IMR-90 (cell line): ENCODE results near the gene NKD1. TPM values are rescaled to one million over a fixed set of nuclear protein-coding genes. Genes with fewer than 3 reads are reported as not detected.
"Not testable (repeated sequence)": the region's sequence is repeated elsewhere in the genome, so short reads cannot be mapped to it uniquely, and the experiment has no call there.

Experiments
- ATAC-seq: fragments of 200-7000 bp; cut with Tn5 transposase; 2 replicates; pipeline ENCODE4 v1.9.1; 2020; ENCODE audit warnings: low read depth, mild to moderate bottlenecking, moderate library complexity
- BruUV-seq: library from RNA; stranded (reverse); fragments of 400-500 nt; replicated peaks from 2 replicates; lab custom pipeline; 2021; lab: Mats Ljungman, UMichigan
- CTCF ChIA-PET: fragments of 300-600 bp; formaldehyde crosslinking; extraction: SDS; loops from one replicate; lab custom pipeline; 2021; ENCODE audit warnings: antibody characterized with exemption; lab: Yijun Ruan, JAX
- POLR2A ChIA-PET: fragments of 300-600 bp; sonication (Branson Sonifier 250); formaldehyde crosslinking; loops from one replicate; lab custom pipeline; 2022; ENCODE audit warnings: antibody characterized with exemption; ENCODE audit not compliant: unreplicated experiment; lab: Charles Lee
- DNase-seq: peaks from one replicate; pipeline ENCODE4 v3.0.0; 2013
- H2AFZ ChIP-seq: replicated peaks from 2 replicates; pipeline ENCODE3; 2013; ENCODE audit warnings: low read length, mild to moderate bottlenecking; ENCODE audit not compliant: poor library complexity
- H2AK5ac ChIP-seq: 2 replicates; pipeline ENCODE4 v1.6.1; 2013; ENCODE audit warnings: low read depth, low read length, inconsistent platforms
- H2AK9ac ChIP-seq: replicated peaks from 2 replicates; pipeline ENCODE3; 2013; ENCODE audit warnings: mild to moderate bottlenecking, low read depth, low read length, moderate library complexity; ENCODE audit not compliant: poor library complexity
- H2BK120ac ChIP-seq: 2 replicates; pipeline ENCODE4 v1.6.1; 2013; ENCODE audit warnings: low read depth, low read length, inconsistent platforms
- H2BK15ac ChIP-seq: 3 replicates; pipeline ENCODE4 v1.6.1; 2013; ENCODE audit warnings: low read depth, low read length, inconsistent platforms
- H2BK20ac ChIP-seq: 2 replicates; pipeline ENCODE4 v1.6.1; 2013; ENCODE audit warnings: low read depth, mild to moderate bottlenecking, inconsistent platforms, low read length, moderate library complexity
- H2BK5ac ChIP-seq: 2 replicates; pipeline ENCODE4 v1.6.1; 2013; ENCODE audit warnings: mild to moderate bottlenecking, low read depth, low read length, inconsistent platforms; ENCODE audit not compliant: poor library complexity, severe bottlenecking
- H3K14ac ChIP-seq: replicated peaks from 2 replicates; pipeline ENCODE4 v1.6.1; 2013; ENCODE audit warnings: low read depth, low read length, inconsistent platforms
- H3K18ac ChIP-seq: 2 replicates; pipeline ENCODE4 v1.6.1; 2013; ENCODE audit warnings: low read depth, low read length, control low read depth
- H3K23ac ChIP-seq: 2 replicates; pipeline ENCODE4 v1.6.1; 2013; ENCODE audit warnings: low read depth, low read length, inconsistent platforms
- H3K27ac ChIP-seq: 2 replicates; pipeline ENCODE4 v1.5.1; 2013; ENCODE audit warnings: mild to moderate bottlenecking, control low read depth, low read length; ENCODE audit not compliant: insufficient read depth
- H3K27me3 ChIP-seq: 2 replicates; pipeline ENCODE4 v1.6.1; 2013; ENCODE audit warnings: low read length; ENCODE audit not compliant: control insufficient read depth, insufficient read depth
- H3K36me3 ChIP-seq: 2 replicates; pipeline ENCODE4 v1.6.1; 2013; ENCODE audit warnings: low read length, mixed read lengths; ENCODE audit not compliant: control insufficient read depth, insufficient read depth
- H3K4ac ChIP-seq: 2 replicates; pipeline ENCODE4 v1.6.1; 2013; ENCODE audit warnings: low read depth, low read length, inconsistent platforms
- H3K4me1 ChIP-seq: 2 replicates; pipeline ENCODE4 v1.6.1; 2013; ENCODE audit warnings: low read length, mixed read lengths; ENCODE audit not compliant: control insufficient read depth, insufficient read depth
- H3K4me2 ChIP-seq: 2 replicates; pipeline ENCODE4 v1.6.1; 2013; ENCODE audit warnings: low read depth, mild to moderate bottlenecking, control low read depth, low read length, moderate library complexity
- H3K4me3 ChIP-seq: 2 replicates; pipeline ENCODE4 v1.5.1; 2013; ENCODE audit warnings: low read depth, mild to moderate bottlenecking, control low read depth, low read length, moderate library complexity; ENCODE audit not compliant: insufficient read depth
- H3K56ac ChIP-seq: 2 replicates; pipeline ENCODE4 v1.6.1; 2013; ENCODE audit warnings: low read length, inconsistent platforms; ENCODE audit not compliant: insufficient read depth; ENCODE audit errors: extremely low read depth
- H3K79me1 ChIP-seq, 2 experiments: 2 replicates each; pipeline ENCODE4 v1.6.1; 2013; ENCODE audit warnings: low read length in 2 of 2, inconsistent platforms in 1 of 2, low read depth in 1 of 2
- H3K9ac ChIP-seq: 2 replicates; pipeline ENCODE4 v1.6.1; 2013; ENCODE audit warnings: low read depth, low read length, control low read depth
- H3K9me1 ChIP-seq: 2 replicates; pipeline ENCODE4 v1.6.1; 2013; ENCODE audit warnings: low read length, inconsistent platforms; ENCODE audit not compliant: insufficient read depth
- H3K9me3 ChIP-seq: 2 replicates; pipeline ENCODE4 v1.6.1; 2013; ENCODE audit warnings: low read length; ENCODE audit not compliant: control insufficient read depth, insufficient read depth
- H4K20me1 ChIP-seq: 2 replicates; pipeline ENCODE4 v1.6.1; 2013; ENCODE audit warnings: low read length, inconsistent platforms; ENCODE audit not compliant: insufficient read depth
- H4K5ac ChIP-seq: 2 replicates; pipeline ENCODE4 v1.6.1; 2013; ENCODE audit warnings: mild to moderate bottlenecking, low read depth, low read length, control low read depth
- H4K8ac ChIP-seq, 2 experiments: 2 replicates each; pipeline ENCODE4 v1.6.1; 2013; ENCODE audit warnings: low read depth in 2 of 2, low read length in 2 of 2, control low read depth in 1 of 2, inconsistent platforms in 1 of 2
- H4K91ac ChIP-seq: 2 replicates; pipeline ENCODE4 v1.6.1; 2013; ENCODE audit warnings: low read depth, low read length, inconsistent platforms; ENCODE audit not compliant: insufficient read depth
- WGBS, 2 experiments: methylation state at CpG; one replicate each; pipeline versions ENCODE4 v1.1.5 to v1.1.7; 2013; ENCODE audit warnings: missing lambda C conversion rate in 2 of 2; ENCODE audit not compliant: insufficient read length in 1 of 2; ENCODE audit errors: extremely low coverage in 2 of 2; 5-methylcytosine and 5-hydroxymethylcytosine counted together
- dilution Hi-C: fragments of 300-500 bp; cut with HindIII; formaldehyde crosslinking; loops from one replicate; pipeline ENCODE4 v1.14.3; 2018; ENCODE audit warnings: low sequenced_read_pairs; ENCODE audit not compliant: unreplicated experiment
- in situ Hi-C: fragments of 300-500 bp; cut with MboI; formaldehyde crosslinking; loops from 3 replicates; pipeline ENCODE4 v1.14.3; 2019; ENCODE audit warnings: low sequenced_read_pairs, inconsistent platforms, mixed read lengths
- intact Hi-C: fragments of 100-400 bp; cut with micrococcal nuclease; formaldehyde crosslinking; loops from 2 replicates; pipeline ENCODE4 v1.10.0; 2022
- polyA plus RNA-seq, 3 experiments: library from polyadenylated mRNA; depleted of rRNA; stranded (reverse); fragments of >200 nt; gene quantifications; 2 replicates each; pipeline ENCODE4 v1.2.3, GENCODE V29; 2012; ENCODE audit warnings: low replicate concordance in 1 of 3
- total RNA-seq: library from RNA; depleted of rRNA; stranded (reverse); fragments of >200 nt; gene quantifications from 2 replicates; pipeline ENCODE4 v1.2.3, GENCODE V29; 2012

The NKD1 gene
- total and polyA plus RNA-seq, 2 of the 4 experiments (the other 2 are of a cell fraction) = not detected

GRCh38 chr16:50536258-50536645 is 11.9 kb upstream of the NKD1 start:
- intact Hi-C loops, H3K4me3 ChIP-seq, H3K18ac ChIP-seq, DNase-seq, H4K91ac ChIP-seq, H3K79me1 ChIP-seq, H2BK15ac ChIP-seq, H3K9ac ChIP-seq, H2BK20ac ChIP-seq, H3K27ac ChIP-seq, in situ Hi-C loops, H2BK120ac ChIP-seq, H3K14ac ChIP-seq, H3K27me3 ChIP-seq, H3K4me1 ChIP-seq, BruUV-seq, POLR2A ChIA-PET, H2AK9ac ChIP-seq, H3K4ac ChIP-seq, H3K9me1 ChIP-seq, H4K5ac ChIP-seq, dilution Hi-C loops, H3K23ac ChIP-seq, H3K4me2 ChIP-seq, H4K20me1 ChIP-seq, ATAC-seq, H3K9me3 ChIP-seq, H4K8ac ChIP-seq, H3K56ac ChIP-seq, H2AK5ac ChIP-seq, H3K36me3 ChIP-seq, H2AFZ ChIP-seq, CTCF ChIA-PET, H2BK5ac ChIP-seq: not testable (repeated sequence)
- no CpG with 5 or more reads among the region's 7 CpGs for WGBS, 2 experiments
